ENCODE results near the gene STAG3. TPM values are rescaled to one million over a fixed set of nuclear protein-coding genes. Genes with fewer than 3 reads are reported as not detected.
"Not testable (repeated sequence)": the region's sequence is repeated elsewhere in the genome, so short reads cannot be mapped to it uniquely, and the experiment has no call there.

The STAG3 gene
- total and polyA plus RNA-seq, 4 donors: 2.0 to 2.8 (median 2.1) TPM

DNA sequence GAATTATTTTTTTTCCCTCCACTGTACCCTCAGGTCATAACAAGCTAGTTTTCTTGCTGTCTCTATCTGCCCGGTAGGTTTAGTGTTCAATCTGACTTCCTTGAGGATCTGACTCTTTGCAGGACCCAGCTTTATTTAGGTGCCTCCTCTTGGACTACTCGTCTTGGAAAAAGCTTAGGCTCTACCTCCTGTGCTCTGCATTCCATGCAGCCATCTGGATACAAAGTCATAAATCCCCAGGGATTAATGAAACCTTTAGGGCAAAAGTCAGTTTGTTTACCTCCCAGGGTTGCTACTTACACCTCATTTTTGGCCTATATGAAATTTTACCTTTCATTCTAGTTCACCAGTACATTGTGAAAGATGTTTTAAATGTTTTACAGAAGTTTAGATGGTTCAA lies 8.0 kb downstream of the STAG3 start:
- Histone ChIP-seq H3K9me3 (ENCODE audit: control insufficient read depth in 4 of 4, insufficient read depth in 3 of 4, low read length in 3 of 4) (no peaks in the 10 kb centered on the region), H3K27me3 (ENCODE audit: control insufficient read depth in 3 of 3, insufficient read depth in 3 of 3, low read length in 2 of 3) (no peaks in the 10 kb centered on the region), H3K9ac (ENCODE audit: insufficient read depth in 1 of 2, low read length in 2 of 2) (no peak overlapping the region), H3K4me3 (no peak overlapping the region), H3K4me1 (ENCODE audit: control insufficient read depth in 5 of 5, insufficient read depth in 5 of 5, low read length in 5 of 5) (no peaks in the 10 kb centered on the region), H3K36me3 (ENCODE audit: control insufficient read depth in 4 of 4, insufficient read depth in 4 of 4, low read length in 4 of 4) (no peaks in the 10 kb centered on the region), H3K27ac (ENCODE audit: low read depth in 1 of 2, low read length in 1 of 2) (no peak overlapping the region)
- no peak for DNase-seq
- TF ChIP-seq, protein P1, sequence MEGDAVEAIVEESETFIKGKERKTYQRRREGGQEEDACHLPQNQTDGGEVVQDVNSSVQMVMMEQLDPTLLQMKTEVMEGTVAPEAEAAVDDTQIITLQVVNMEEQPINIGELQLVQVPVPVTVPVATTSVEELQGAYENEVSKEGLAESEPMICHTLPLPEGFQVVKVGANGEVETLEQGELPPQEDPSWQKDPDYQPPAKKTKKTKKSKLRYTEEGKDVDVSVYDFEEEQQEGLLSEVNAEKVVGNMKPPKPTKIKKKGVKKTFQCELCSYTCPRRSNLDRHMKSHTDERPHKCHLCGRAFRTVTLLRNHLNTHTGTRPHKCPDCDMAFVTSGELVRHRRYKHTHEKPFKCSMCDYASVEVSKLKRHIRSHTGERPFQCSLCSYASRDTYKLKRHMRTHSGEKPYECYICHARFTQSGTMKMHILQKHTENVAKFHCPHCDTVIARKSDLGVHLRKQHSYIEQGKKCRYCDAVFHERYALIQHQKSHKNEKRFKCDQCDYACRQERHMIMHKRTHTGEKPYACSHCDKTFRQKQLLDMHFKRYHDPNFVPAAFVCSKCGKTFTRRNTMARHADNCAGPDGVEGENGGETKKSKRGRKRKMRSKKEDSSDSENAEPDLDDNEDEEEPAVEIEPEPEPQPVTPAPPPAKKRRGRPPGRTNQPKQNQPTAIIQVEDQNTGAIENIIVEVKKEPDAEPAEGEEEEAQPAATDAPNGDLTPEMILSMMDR (IDR thresholded peaks at IDR 0.05; ENCODE audit: control extremely low read depth, extremely low read depth): no peak
- WGBS, 2 donors: 79 to 91% methylated on average over 2 of the region's 2 CpGs
- ATAC-seq (ENCODE audit: insufficient read depth, low FRiP score): no peak

- no peaks in the 10 kb centered on the region for H3K36me3 ChIP-seq (ENCODE audit: control insufficient read depth in 4 of 4, insufficient read depth in 4 of 4, low read length in 4 of 4)
- no peaks in the 10 kb centered on the region for H3K4me1 ChIP-seq (ENCODE audit: control insufficient read depth in 5 of 5, insufficient read depth in 5 of 5, low read length in 5 of 5)
- no peak for DNase-seq
- H3K27me3 ChIP-seq (ENCODE audit: control insufficient read depth in 3 of 3, insufficient read depth in 3 of 3, low read length in 2 of 3): no peaks in the 10 kb centered on the region
- WGBS, 2 donors: 78 to 79% methylated on average over 3 of the region's 3 CpGs
- no peak for ATAC-seq (ENCODE audit: insufficient read depth, low FRiP score)
- no peak overlapping the region for H3K27ac ChIP-seq (ENCODE audit: low read depth in 1 of 2, low read length in 1 of 2)
- H3K9ac ChIP-seq (ENCODE audit: insufficient read depth in 1 of 2, low read length in 2 of 2): no peak overlapping the region
- TF ChIP-seq, protein P1 (IDR thresholded peaks at IDR 0.05; ENCODE audit: control extremely low read depth, extremely low read depth): no peak
- H3K4me3 ChIP-seq: no peak overlapping the region
- H3K9me3 ChIP-seq (ENCODE audit: control insufficient read depth in 4 of 4, insufficient read depth in 3 of 4, low read length in 3 of 4): no peaks in the 10 kb centered on the region
Observed at GRCh38 chr7:100189061-100189460, 11.3 kb downstream of the STAG3 start.

DNA sequence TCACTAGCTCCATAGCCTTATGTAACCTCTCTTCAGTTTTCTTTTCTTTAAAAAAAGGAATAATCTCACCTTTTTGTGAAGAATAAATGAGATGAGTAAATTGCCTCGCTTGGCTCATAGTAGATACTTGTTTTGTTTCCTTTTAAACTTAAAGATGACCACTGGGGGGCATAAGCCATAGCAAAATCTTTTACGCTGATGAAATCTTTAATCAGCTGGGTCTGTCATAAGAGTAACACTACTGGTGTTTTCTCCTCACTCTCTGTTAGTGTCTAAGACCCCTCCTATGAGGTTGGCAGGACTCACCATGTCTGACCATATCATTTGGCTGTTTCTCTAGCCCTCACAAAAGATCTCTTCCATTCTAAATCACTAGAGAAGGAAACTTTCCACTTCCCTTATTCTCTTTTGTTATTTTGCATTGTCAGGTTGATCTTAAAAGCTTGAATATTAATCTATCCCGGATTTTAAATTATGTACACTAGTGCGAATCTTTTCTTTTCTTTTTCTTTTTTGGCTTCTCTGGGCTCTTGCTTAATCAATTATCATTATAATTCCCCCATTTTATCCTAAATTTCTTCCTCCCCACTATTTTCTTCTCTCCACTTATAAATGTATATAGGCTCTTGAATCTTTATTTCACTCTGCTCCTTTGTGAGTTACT lies 12.5 kb downstream of the STAG3 start:
- DNase-seq: peak in 2 of 3 donors; percentile 41 to 53
- Histone ChIP-seq H3K9me3 (ENCODE audit: control insufficient read depth in 4 of 4, insufficient read depth in 3 of 4, low read length in 3 of 4) (no peaks in the 10 kb centered on the region), H3K4me3 (no peak overlapping the region), H3K27me3 (ENCODE audit: control insufficient read depth in 3 of 3, insufficient read depth in 3 of 3, low read length in 2 of 3) (no peaks in the 10 kb centered on the region), H3K36me3 (ENCODE audit: control insufficient read depth in 4 of 4, insufficient read depth in 4 of 4, low read length in 4 of 4) (no peaks in the 10 kb centered on the region), H3K9ac (ENCODE audit: insufficient read depth in 1 of 2, low read length in 2 of 2) (no peak overlapping the region), H3K4me1 (ENCODE audit: control insufficient read depth in 5 of 5, insufficient read depth in 5 of 5, low read length in 5 of 5) (no peaks in the 10 kb centered on the region), H3K27ac (ENCODE audit: low read depth in 1 of 2, low read length in 1 of 2) (no peak overlapping the region)
- WGBS, 2 donors: 59 to 64% methylated on average over 4 of the region's 4 CpGs
- TF ChIP-seq, protein P1 (IDR thresholded peaks at IDR 0.05; ENCODE audit: control extremely low read depth, extremely low read depth): no peak
- no peak for ATAC-seq (ENCODE audit: insufficient read depth, low FRiP score)

DNA sequence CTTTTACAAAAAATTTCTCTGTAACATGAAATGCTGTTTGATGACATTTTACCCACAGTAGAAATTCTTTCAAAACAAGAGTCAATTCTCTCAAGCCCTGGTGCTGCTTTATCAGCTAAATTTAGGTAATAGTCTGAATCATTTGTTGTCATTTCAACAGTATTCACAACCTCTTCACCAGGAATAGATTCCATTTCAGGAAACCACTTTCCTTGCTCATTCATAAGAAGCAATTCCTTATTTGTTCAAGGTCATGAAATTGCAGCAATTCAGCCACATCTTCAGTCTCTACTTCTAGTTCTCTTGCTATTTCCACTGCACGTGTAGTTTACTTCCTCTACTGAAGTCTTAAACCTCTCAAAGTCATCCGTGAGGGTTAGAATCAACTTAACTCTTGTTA lies 14.1 kb downstream of the STAG3 start:
- no peak for ATAC-seq (ENCODE audit: insufficient read depth, low FRiP score)
- WGBS, 2 donors: 15 to 27% methylated on average over 2 of the region's 2 CpGs

DNA sequence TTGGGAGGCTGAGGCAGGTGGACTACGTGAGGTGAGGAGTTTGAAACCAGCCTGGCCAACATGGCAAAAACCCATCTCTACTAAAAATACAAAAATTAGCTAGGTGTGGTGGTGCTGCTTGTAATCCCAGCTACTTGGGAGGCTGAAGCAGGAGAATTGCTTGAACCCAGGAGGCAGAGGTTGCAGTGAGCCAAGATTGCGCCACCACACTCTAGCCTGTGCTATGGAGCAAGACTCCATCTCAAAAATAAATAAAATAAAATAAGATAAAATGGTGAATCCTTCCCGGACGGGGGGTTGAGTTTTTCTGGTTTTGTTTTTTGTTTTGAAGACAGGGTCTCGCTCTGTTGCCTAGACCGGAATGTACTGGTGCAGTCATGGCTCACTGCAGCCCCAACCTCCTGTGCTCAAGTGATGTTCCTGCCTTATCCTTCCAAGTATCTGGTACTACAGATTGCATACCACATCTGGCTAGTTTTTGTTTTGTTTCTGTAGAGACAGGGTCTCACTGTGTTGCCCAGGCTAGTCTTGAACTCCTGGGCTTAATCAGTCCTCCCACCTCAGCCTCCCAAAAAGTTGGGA lies 14.7 kb downstream of the STAG3 start:
- not testable (repeated sequence) for ATAC-seq (ENCODE audit: insufficient read depth, low FRiP score); H3K4me3 ChIP-seq; H3K9ac ChIP-seq (ENCODE audit: insufficient read depth in 1 of 2, low read length in 2 of 2); H3K27me3 ChIP-seq (ENCODE audit: control insufficient read depth in 3 of 3, insufficient read depth in 3 of 3, low read length in 2 of 3); H3K4me1 ChIP-seq (ENCODE audit: control insufficient read depth in 5 of 5, insufficient read depth in 5 of 5, low read length in 5 of 5); H3K36me3 ChIP-seq (ENCODE audit: control insufficient read depth in 4 of 4, insufficient read depth in 4 of 4, low read length in 4 of 4); H3K27ac ChIP-seq (ENCODE audit: low read depth in 1 of 2, low read length in 1 of 2); DNase-seq; H3K9me3 ChIP-seq (ENCODE audit: control insufficient read depth in 4 of 4, insufficient read depth in 3 of 4, low read length in 3 of 4)
- 93 to 96% methylated on average over 6 of the region's 6 CpGs for WGBS, 2 donors

More for the DNA sequence above, 14.1 kb downstream of the STAG3 start:
- Histone ChIP-seq H3K9ac (ENCODE audit: insufficient read depth in 1 of 2, low read length in 2 of 2) (no peak overlapping the region), H3K4me1 (ENCODE audit: control insufficient read depth in 5 of 5, insufficient read depth in 5 of 5, low read length in 5 of 5) (no peaks in the 10 kb centered on the region), H3K9me3 (ENCODE audit: control insufficient read depth in 4 of 4, insufficient read depth in 3 of 4, low read length in 3 of 4) (no peaks in the 10 kb centered on the region), H3K27me3 (ENCODE audit: control insufficient read depth in 3 of 3, insufficient read depth in 3 of 3, low read length in 2 of 3) (no peaks in the 10 kb centered on the region), H3K27ac (ENCODE audit: low read depth in 1 of 2, low read length in 1 of 2) (no peak overlapping the region), H3K36me3 (ENCODE audit: control insufficient read depth in 4 of 4, insufficient read depth in 4 of 4, low read length in 4 of 4) (no peaks in the 10 kb centered on the region), H3K4me3 (no peak overlapping the region)
- DNase-seq: no peak
- TF ChIP-seq, protein P1 (IDR thresholded peaks at IDR 0.05; ENCODE audit: control extremely low read depth, extremely low read depth): no peak
